Measurements from ENCODE around the gene AOPEP. TPM values are rescaled to one million over a fixed set of nuclear protein-coding genes. Genes with fewer than 3 reads are reported as not detected.

The AOPEP gene
- total and polyA plus RNA-seq, 3 donors from 2014 or later = 31.4 to 95.0 (median 80.4) TPM

DNA sequence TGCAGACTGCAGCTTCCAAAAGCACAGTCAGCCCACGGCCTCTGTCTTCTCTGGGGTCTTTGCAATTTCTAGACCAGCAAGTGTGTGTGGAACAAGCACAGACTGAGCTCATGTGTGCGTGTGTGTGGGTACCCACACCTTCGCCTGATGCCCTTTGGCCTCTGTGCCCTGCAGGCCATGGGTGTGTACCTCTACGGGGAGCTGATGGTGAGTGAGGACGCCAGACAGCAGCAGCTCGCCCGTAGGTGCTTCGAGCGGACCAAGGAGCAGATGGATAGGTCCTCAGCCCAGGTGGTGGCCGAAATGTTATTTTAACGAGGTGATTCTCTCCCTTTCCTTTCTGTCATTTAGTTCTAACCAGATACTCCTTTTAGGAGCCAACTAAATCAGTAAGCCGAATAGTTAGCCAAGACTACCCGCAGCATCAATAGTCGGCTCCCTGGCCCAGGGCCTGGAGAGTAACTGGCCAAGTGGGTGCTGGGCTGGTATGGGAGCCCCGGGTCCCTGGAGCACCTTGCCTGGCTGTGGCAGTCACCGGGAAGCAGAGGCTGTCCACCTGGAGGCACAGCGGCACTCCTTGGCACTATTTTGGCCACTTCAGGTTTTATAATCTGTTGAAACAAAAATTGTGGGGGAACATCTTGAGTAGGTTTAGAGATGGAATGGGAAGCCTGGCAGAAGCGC lies 356.0 kb downstream of the AOPEP start:
- no peaks in the 10 kb centered on the region for H3K36me3 ChIP-seq (ENCODE audit: low read depth, missing control alignments)
- no peak for TF ChIP-seq POLR2A (IDR thresholded peaks at IDR 0.05)
- TF ChIP-seq CTCF (IDR thresholded peaks at IDR 0.05) = no peak
- H3K27ac ChIP-seq = no peak overlapping the region
- H3K4me3 ChIP-seq = no peak overlapping the region
- 83 to 89% methylated on average over 10 to 18 of the region's 18 CpGs for WGBS, 2 donors
- no peaks in the 10 kb centered on the region for H3K9me3 ChIP-seq
- intact Hi-C loops (cut with DNase I; ENCODE audit: low total_unique reads) = no loop called here
- peaks cover 7% of the 10 kb centered on the region for H3K4me1 ChIP-seq
- DNase-seq = no peak
- no peaks in the 10 kb centered on the region for H3K27me3 ChIP-seq

- WGBS, 2 donors = 89% methylated on average over 22 to 39 of the region's 39 CpGs
- Histone ChIP-seq H3K27ac (no peak overlapping the region), H3K4me1 (peaks cover under 1% of the 10 kb centered on the region), H3K9me3 (no peaks in the 10 kb centered on the region), H3K36me3 (ENCODE audit: low read depth, missing control alignments) (no peaks in the 10 kb centered on the region), H3K4me3 (no peak overlapping the region), H3K27me3 (no peaks in the 10 kb centered on the region)
- DNase-seq = no peak
- intact Hi-C loops (cut with DNase I; ENCODE audit: low total_unique reads) = no loop called here
- no peak for TF ChIP-seq POLR2A (IDR thresholded peaks at IDR 0.05)
- no peak for TF ChIP-seq CTCF (IDR thresholded peaks at IDR 0.05)
These were observed 356.7 kb downstream of the AOPEP start for GRCh38 chr9:95083086-95083768.

DNA sequence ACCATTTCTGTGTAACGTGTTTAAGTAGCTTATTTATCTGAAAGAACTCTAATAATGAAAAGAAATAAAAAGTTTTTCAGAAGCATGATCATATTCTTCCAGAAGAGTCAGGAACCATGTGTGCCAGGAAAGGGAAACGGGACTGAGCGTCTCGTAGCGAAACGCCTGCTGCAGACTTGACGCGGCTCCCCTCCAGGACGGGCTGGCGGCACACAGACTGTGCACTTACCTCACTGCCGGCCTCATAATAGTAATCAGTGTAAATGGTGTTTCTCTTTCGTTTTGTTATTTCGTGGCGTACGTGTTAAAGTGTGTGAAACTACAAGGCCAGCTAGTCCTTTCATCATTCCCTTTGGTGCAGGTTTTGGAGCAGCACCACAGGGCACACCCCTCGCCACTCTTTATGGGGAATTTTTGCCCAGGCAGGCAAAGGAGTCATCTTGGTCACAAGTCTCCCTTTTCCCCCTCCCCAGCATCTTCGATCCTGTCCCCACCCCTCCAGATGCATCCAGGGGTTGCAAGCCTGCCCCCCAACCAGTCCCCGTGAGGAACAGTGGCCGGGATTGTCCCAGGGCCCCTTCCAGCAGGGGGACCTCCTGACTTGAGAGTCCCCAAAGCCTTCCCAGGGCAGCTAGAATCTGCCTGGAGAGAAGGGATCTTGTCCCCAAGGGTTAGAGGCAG lies 357.9 kb downstream of the AOPEP start:
- Histone ChIP-seq H3K27me3 (no peaks in the 10 kb centered on the region), H3K36me3 (ENCODE audit: low read depth, missing control alignments) (no peaks in the 10 kb centered on the region), H3K4me1 (no peaks in the 10 kb centered on the region), H3K27ac (no peak overlapping the region), H3K9me3 (no peaks in the 10 kb centered on the region), H3K4me3 (no peak overlapping the region)
- DNase-seq = no peak
- intact Hi-C loops (cut with DNase I; ENCODE audit: low total_unique reads) = no loop called here
- no peak for TF ChIP-seq CTCF (IDR thresholded peaks at IDR 0.05)
- TF ChIP-seq POLR2A (IDR thresholded peaks at IDR 0.05) = no peak
- 90 to 92% methylated on average over 16 to 19 of the region's 19 CpGs for WGBS, 2 donors

GRCh38 chr9:95085036-95085770 lies 358.7 kb downstream of the AOPEP start:
- 93 to 94% methylated on average over 23 to 29 of the region's 29 CpGs for WGBS, 2 donors
- Histone ChIP-seq H3K4me3 (no peak overlapping the region), H3K4me1 (peaks cover 8% of the 10 kb centered on the region), H3K9me3 (no peaks in the 10 kb centered on the region), H3K27ac (no peak overlapping the region), H3K27me3 (no peaks in the 10 kb centered on the region), H3K36me3 (ENCODE audit: low read depth, missing control alignments) (no peaks in the 10 kb centered on the region)
- intact Hi-C loops (cut with DNase I; ENCODE audit: low total_unique reads) = no loop called here
- no peak for DNase-seq
- TF ChIP-seq POLR2A (IDR thresholded peaks at IDR 0.05) = no peak
- TF ChIP-seq CTCF (IDR thresholded peaks at IDR 0.05) = no peak

Data from testis (tissue), 3 donors.